Hepatocyte (in vitro differentiated cells): ENCODE measurements around the gene RBFOX2. TPM values are rescaled to one million over a fixed set of nuclear protein-coding genes. Genes with fewer than 3 reads are reported as not detected.
A peak's percentile ranks its signal among the peaks of the same experiment; 100 is the strongest.
"Not testable (repeated sequence)": the region's sequence is repeated elsewhere in the genome, so short reads cannot be mapped to it uniquely, and the experiment has no call there.

Experiments used
- DNase-seq: peaks from one replicate; pipeline ENCODE4 v3.0.0-alpha.2; 2016; ENCODE audit warnings: low spot score
- H2AFZ ChIP-seq: fragments of 200-600 bp; sonication (generic); 2 replicates; pipeline ENCODE4 v1.6.0; 2016; ENCODE audit warnings: antibody characterized with exemption, mild to moderate bottlenecking
- H3K27ac ChIP-seq: fragments of 200-600 bp; sonication (generic); 2 replicates; pipeline ENCODE4 v1.5.1; 2016; ENCODE audit warnings: mild to moderate bottlenecking
- H3K27me3 ChIP-seq: fragments of 200-600 bp; sonication (generic); 2 replicates; pipeline ENCODE4 v1.6.1; 2016
- H3K36me3 ChIP-seq: fragments of 200-600 bp; sonication (generic); replicated peaks from 2 replicates; pipeline ENCODE4 v1.5.1; 2016; ENCODE audit warnings: low read depth; ENCODE audit not compliant: insufficient read depth
- H3K4me1 ChIP-seq: fragments of 200-600 bp; sonication (generic); 2 replicates; pipeline ENCODE4 v1.5.1; 2016; ENCODE audit warnings: mild to moderate bottlenecking, moderate library complexity; ENCODE audit not compliant: insufficient read depth
- H3K4me2 ChIP-seq: fragments of 200-600 bp; sonication (generic); 2 replicates; pipeline ENCODE4 v1.6.0; 2016
- H3K4me3 ChIP-seq: fragments of 200-600 bp; sonication (generic); 2 replicates; pipeline ENCODE4 v1.5.1; 2016; ENCODE audit warnings: mild to moderate bottlenecking
- H3K79me2 ChIP-seq: fragments of 200-600 bp; sonication (generic); 2 replicates; pipeline ENCODE4 v1.6.0; 2017; ENCODE audit warnings: mild to moderate bottlenecking
- H3K9me2 ChIP-seq: fragments of 200-600 bp; sonication (generic); replicated peaks from 2 replicates; pipeline ENCODE4 v1.6.0; 2017; ENCODE audit warnings: mild to moderate bottlenecking; ENCODE audit not compliant: insufficient read depth
- H3K9me3 ChIP-seq: fragments of 200-600 bp; sonication (generic); 2 replicates; pipeline ENCODE4 v1.5.1; 2016; ENCODE audit warnings: low read depth, mild to moderate bottlenecking
- H4K20me1 ChIP-seq: fragments of 200-600 bp; sonication (generic); 2 replicates; pipeline ENCODE4 v1.6.0; 2016; ENCODE audit warnings: mild to moderate bottlenecking; ENCODE audit not compliant: insufficient read depth, poor library complexity, severe bottlenecking
- EZH2 ChIP-seq: fragments of 200-600 bp; sonication (generic); IDR thresholded peaks from 2 replicates; pipeline ENCODE4 v1.6.1; 2016; ENCODE audit warnings: antibody characterized with exemption, mild to moderate bottlenecking, borderline replicate concordance
- EZH2phosphoT487 ChIP-seq: fragments of 200-600 bp; sonication (generic); IDR thresholded peaks from one replicate; pipeline ENCODE4 v1.6.1; 2018; ENCODE audit warnings: antibody characterized with exemption, mild to moderate bottlenecking, low read depth, moderate library complexity; ENCODE audit not compliant: unreplicated experiment, severe bottlenecking
- WGBS: methylation state at CpG from one replicate; pipeline ENCODE4 v1.1.6; 2016; ENCODE audit warnings: low lambda C conversion rate; ENCODE audit errors: missing lambda C conversion rate; 5-methylcytosine and 5-hydroxymethylcytosine counted together
- polyA plus RNA-seq: library from polyadenylated mRNA; unstranded; fragments of >200 nt; fragmentation: Nextera tagmentation; extraction: Ambion mirVana; gene quantifications from 2 replicates; pipeline ENCODE4 v1.2.1, GENCODE V29; 2016
- total RNA-seq: library from RNA; depleted of rRNA; stranded (reverse); fragments of >200 nt; gene quantifications from 2 replicates; pipeline ENCODE4 v1.2.3, GENCODE V29; 2014
- TF ChIP-seq, protein P1 (sequence below): fragments of 200-600 bp; sonication (generic); IDR thresholded peaks from 2 replicates; pipeline ENCODE4 v1.5.1; 2016; ENCODE audit warnings: antibody characterized with exemption, mild to moderate bottlenecking; ENCODE audit not compliant: poor library complexity

RBFOX2 gene
- total and polyA plus RNA-seq, 2 experiments from 2014 or later = 76.7 to 133 TPM

DNA sequence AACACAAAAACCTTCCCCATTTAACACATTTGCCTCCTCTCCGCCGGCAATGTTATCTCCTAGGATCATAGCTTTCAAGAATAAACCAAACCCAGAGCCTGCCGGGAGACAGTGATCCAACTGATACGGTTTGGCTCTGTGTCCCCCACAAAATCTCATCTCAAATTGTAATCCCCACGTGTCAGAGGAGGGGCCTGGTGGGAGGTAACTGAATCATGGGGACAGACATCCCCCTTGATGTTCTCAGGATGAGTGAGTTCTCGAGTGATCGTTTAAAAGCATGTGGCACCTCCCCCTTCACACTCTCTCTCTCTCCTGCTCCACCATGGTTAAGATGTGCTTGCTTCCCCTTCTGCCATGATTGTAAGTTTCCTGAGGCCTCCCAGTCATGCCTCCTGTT lies 33.3 kb downstream of the RBFOX2 start:
- Histone ChIP-seq H3K36me3 (no peaks in the 10 kb centered on the region), H3K9me3 (no peaks in the 10 kb centered on the region), H3K27ac (peak overlapping the region; percentile 70), H3K27me3 (no peaks in the 10 kb centered on the region), H3K4me3 (no peak overlapping the region), H4K20me1 (no peaks in the 10 kb centered on the region), H3K79me2 (peaks cover 90% of the 10 kb centered on the region), H3K4me2 (peak overlapping the region; percentile 47), H3K9me2 (no peaks in the 10 kb centered on the region), H3K4me1 (peaks cover 31% of the 10 kb centered on the region), H2AFZ (no peak overlapping the region)
- TF ChIP-seq EZH2 = no peak
- TF ChIP-seq, protein P1, sequence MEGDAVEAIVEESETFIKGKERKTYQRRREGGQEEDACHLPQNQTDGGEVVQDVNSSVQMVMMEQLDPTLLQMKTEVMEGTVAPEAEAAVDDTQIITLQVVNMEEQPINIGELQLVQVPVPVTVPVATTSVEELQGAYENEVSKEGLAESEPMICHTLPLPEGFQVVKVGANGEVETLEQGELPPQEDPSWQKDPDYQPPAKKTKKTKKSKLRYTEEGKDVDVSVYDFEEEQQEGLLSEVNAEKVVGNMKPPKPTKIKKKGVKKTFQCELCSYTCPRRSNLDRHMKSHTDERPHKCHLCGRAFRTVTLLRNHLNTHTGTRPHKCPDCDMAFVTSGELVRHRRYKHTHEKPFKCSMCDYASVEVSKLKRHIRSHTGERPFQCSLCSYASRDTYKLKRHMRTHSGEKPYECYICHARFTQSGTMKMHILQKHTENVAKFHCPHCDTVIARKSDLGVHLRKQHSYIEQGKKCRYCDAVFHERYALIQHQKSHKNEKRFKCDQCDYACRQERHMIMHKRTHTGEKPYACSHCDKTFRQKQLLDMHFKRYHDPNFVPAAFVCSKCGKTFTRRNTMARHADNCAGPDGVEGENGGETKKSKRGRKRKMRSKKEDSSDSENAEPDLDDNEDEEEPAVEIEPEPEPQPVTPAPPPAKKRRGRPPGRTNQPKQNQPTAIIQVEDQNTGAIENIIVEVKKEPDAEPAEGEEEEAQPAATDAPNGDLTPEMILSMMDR = no peak
- TF ChIP-seq EZH2phosphoT487 = no peak
- WGBS = 38% methylated on average over 7 of the region's 7 CpGs
- DNase-seq = no peak

DNA sequence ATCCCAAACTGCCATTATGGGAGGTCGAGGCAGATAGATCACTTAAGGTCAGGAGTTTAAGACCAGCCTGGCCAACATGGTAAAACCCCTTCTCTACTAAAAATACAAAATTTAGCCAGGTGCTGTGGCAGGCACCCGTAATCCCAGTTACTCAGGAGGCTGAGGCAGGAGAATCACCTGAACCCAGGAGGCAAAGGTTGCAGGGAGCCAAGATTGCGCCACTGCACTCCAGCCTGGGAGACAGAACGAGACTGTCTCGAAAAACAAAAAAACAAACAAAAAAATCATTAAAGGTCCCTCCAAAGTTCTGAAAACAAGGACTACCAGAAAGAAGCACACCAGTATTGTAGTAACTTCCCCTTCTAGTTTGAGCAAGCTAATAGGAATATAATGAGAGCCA lies 34.9 kb downstream of the RBFOX2 start:
- DNase-seq, H3K36me3 ChIP-seq, H3K4me2 ChIP-seq, H3K9me3 ChIP-seq, H3K27me3 ChIP-seq, H3K27ac ChIP-seq, H2AFZ ChIP-seq, H3K4me3 ChIP-seq, H4K20me1 ChIP-seq, H3K9me2 ChIP-seq: not testable (repeated sequence)
- 88% methylated on average over 5 of the region's 5 CpGs for WGBS
- Histone ChIP-seq H3K79me2 (peaks cover 91% of the 10 kb centered on the region), H3K4me1 (peaks cover 29% of the 10 kb centered on the region)

DNA sequence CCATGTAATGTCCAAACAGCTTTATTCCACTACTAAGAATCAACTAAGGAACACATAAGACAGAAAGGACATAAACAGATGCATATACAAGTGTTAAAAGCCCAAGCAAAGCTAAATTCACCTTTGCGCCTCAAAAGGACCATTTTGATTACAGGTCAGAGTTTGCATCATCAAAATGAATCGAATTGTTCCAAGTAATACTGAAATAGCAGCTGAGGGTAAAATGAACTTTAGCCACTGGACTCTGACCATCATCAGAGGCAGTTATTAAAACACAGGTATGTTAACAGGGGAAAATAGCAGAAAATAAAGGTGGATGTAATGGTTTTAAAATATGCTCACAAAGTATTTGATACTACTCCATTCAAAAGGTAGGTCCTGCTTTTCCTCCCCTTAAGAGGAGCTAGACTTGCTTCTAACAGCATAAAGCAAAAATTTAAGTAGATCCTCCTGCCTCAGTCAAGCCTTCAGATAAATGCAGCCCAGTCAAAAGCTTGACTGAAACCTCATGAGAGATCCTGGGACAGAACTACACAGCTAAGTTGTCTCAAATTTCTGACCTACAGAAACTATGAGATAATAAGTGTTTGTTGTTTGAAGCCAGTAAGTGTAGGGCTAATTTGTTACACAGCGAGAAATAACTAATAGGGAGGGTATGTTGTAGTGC lies 35.4 kb downstream of the RBFOX2 start:
- no peaks in the 10 kb centered on the region for H3K36me3 ChIP-seq
- H3K27me3 ChIP-seq = no peaks in the 10 kb centered on the region
- H3K9me2 ChIP-seq = no peaks in the 10 kb centered on the region
- TF ChIP-seq EZH2phosphoT487 (no peak), EZH2 (no peak)
- TF ChIP-seq, protein P1 = no peak
- H3K27ac ChIP-seq = no peak overlapping the region
- H4K20me1 ChIP-seq = no peaks in the 10 kb centered on the region
- no peaks in the 10 kb centered on the region for H3K9me3 ChIP-seq
- no peak for DNase-seq
- no peak overlapping the region for H3K4me2 ChIP-seq
- H3K4me1 ChIP-seq = peaks cover 31% of the 10 kb centered on the region
- no peak overlapping the region for H2AFZ ChIP-seq
- 96% methylated on average over 3 of the region's 3 CpGs for WGBS
- no peak overlapping the region for H3K4me3 ChIP-seq
- H3K79me2 ChIP-seq = peaks cover 90% of the 10 kb centered on the region

DNA sequence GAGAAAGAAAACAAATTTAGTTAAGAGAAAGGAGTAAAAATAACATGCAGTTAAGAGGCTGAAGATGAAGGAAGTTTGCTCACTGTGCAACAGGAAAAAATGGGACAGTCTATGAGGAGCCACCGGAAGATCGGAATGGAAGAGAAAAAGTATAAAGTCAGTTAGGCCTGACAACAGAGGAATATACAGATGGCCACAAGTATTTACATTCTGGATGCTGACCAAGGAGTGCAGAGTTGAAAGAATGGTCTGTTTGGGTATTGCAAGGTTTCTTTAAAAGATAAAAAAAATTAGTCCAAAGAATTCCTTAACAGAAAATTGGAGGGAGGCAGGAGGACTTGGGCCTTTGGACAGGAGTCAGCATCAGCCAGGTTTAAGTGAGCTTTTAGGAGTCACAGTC lies 37.5 kb downstream of the RBFOX2 start:
- Histone ChIP-seq H3K4me3 (no peak overlapping the region), H4K20me1 (peaks cover 4% of the 10 kb centered on the region)

More for the DNA sequence above, 37.5 kb downstream of the RBFOX2 start:
- no peak overlapping the region for H3K27ac ChIP-seq
- no peak overlapping the region for H3K4me2 ChIP-seq
- H2AFZ ChIP-seq = no peak overlapping the region
- peaks cover 33% of the 10 kb centered on the region for H3K4me1 ChIP-seq
- H3K79me2 ChIP-seq = peaks cover 84% of the 10 kb centered on the region
- no peaks in the 10 kb centered on the region for H3K27me3 ChIP-seq
- 70% methylated on average over 2 of the region's 2 CpGs for WGBS
- DNase-seq = no peak
- H3K36me3 ChIP-seq = no peaks in the 10 kb centered on the region
- H3K9me2 ChIP-seq = no peaks in the 10 kb centered on the region
- TF ChIP-seq EZH2phosphoT487 (no peak), EZH2 (no peak)
- TF ChIP-seq, protein P1 = no peak
- no peaks in the 10 kb centered on the region for H3K9me3 ChIP-seq
